Adrenal gland (tissue), 5 donors: ENCODE data around the gene TAF11L5.
"Not testable (repeated sequence)": the region's sequence is repeated elsewhere in the genome, so short reads cannot be mapped to it uniquely, and the experiment has no call there.

ENCODE experiments used
- POLR2A ChIP-seq, 2 donors: fragments of 450-650 bp; IDR thresholded peaks; one replicate each; pipeline ENCODE4 v1.6.1; 2017; ENCODE audit warnings: antibody characterized with exemption in 2 of 2, mild to moderate bottlenecking in 2 of 2, moderate library complexity in 1 of 2
- TF ChIP-seq, protein P1 (sequence below), 6 experiments: fragments of 450-650 bp in 4 of 6; fragments of 200-600 bp in 2 of 6; sonication (generic) in 1 of 6; IDR thresholded peaks; 1 replicate in 5 of 6; 2 replicates in 1 of 6; pipeline versions ENCODE4 v1.5.1 to v1.8.0; 2016 to 2021; ENCODE audit warnings: antibody characterized with exemption in 6 of 6, mild to moderate bottlenecking in 2 of 6, moderate library complexity in 1 of 6
- donor health status: DM: no; HTN: no; CAD: no.

DNA sequence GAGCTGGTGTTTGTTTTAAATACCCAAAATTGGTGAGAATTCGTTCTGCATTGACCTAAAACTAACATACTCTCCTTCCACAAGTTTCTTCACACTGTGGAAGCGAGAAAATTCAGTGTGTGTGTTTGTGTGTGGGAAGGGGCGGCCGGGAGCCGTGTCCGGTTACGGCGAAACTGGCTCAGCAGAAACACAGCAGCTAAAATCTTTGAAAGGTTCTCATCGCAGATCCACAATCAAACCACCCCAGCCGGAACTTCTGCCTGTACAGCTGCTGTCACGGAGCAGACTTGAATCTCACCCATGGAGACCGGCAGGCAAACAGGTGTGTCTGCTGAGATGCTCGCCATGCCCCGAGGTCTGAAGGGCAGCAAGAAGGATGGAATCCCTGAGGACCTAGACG, 3.3 kb downstream of the TAF11L5 start, which contains the start of gene TAF11L6:
- TF ChIP-seq, protein P1, sequence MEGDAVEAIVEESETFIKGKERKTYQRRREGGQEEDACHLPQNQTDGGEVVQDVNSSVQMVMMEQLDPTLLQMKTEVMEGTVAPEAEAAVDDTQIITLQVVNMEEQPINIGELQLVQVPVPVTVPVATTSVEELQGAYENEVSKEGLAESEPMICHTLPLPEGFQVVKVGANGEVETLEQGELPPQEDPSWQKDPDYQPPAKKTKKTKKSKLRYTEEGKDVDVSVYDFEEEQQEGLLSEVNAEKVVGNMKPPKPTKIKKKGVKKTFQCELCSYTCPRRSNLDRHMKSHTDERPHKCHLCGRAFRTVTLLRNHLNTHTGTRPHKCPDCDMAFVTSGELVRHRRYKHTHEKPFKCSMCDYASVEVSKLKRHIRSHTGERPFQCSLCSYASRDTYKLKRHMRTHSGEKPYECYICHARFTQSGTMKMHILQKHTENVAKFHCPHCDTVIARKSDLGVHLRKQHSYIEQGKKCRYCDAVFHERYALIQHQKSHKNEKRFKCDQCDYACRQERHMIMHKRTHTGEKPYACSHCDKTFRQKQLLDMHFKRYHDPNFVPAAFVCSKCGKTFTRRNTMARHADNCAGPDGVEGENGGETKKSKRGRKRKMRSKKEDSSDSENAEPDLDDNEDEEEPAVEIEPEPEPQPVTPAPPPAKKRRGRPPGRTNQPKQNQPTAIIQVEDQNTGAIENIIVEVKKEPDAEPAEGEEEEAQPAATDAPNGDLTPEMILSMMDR (IDR thresholded peaks at IDR 0.05), result not testable (repeated sequence)
- not testable (repeated sequence) for TF ChIP-seq POLR2A (IDR thresholded peaks at IDR 0.05)
